HepG2 (cell line): ENCODE measurements around the gene RASGRP4. TPM values are rescaled to one million over a fixed set of nuclear protein-coding genes. Genes with fewer than 3 reads are reported as not detected.
A peak's percentile ranks its signal among the peaks of the same experiment; 100 is the strongest.

Experiments used
- ATAC-seq: fragments of 200-7000 bp; cut with Tn5 transposase; 3 replicates; pipeline ENCODE4 v1.9.1; 2020; ENCODE audit warnings: mild to moderate bottlenecking, moderate library complexity
- BruUV-seq: library from RNA; stranded (reverse); fragments of 400-500 nt; replicated peaks from 2 replicates; lab custom pipeline; 2021; lab: Mats Ljungman, UMichigan
- CTCF ChIA-PET: fragments of 300-600 bp; formaldehyde crosslinking; extraction: SDS; loops from one replicate; lab custom pipeline; 2021; ENCODE audit warnings: low total read pairs, inconsistent platforms, low intra/inter-chr PET ratio; lab: Yijun Ruan, JAX
- POLR2A ChIA-PET: fragments of 350-600 bp; sonication (Branson Sonifier 250); formaldehyde crosslinking; loops from one replicate; lab custom pipeline; 2020; ENCODE audit warnings: antibody characterized with exemption, inconsistent platforms; lab: Yijun Ruan, JAX
- DNase-seq: peaks from one replicate; pipeline ENCODE4 v3.0.0-alpha.2; 2015; ENCODE audit warnings: low spot score
- FAIRE-seq: peaks from 3 replicates; lab custom pipeline; 2011; peaks lifted over from hg19 to GRCh38; lab: Jason Lieb, UNC
- H2AFZ ChIP-seq: one replicate; pipeline ENCODE4 v1.6.1; 2011; ENCODE audit warnings: low read length, inconsistent platforms
- H3K27ac ChIP-seq: fragments of 300-600 bp; 3 replicates; pipeline ENCODE4 v1.8.0; 2011; ENCODE audit warnings: mixed run types, mild to moderate bottlenecking, mixed read lengths, low read length, inconsistent platforms; ENCODE audit not compliant: insufficient read depth; ENCODE audit errors: extremely low read length
- H3K27me3 ChIP-seq, 2 experiments: fragments of 200-600 bp in 1 of 2; 2 replicates in 1 of 2; 3 replicates in 1 of 2; pipeline versions ENCODE4 v1.6.0 to v1.8.0; 2011; ENCODE audit warnings: low read length in 2 of 2, mild to moderate bottlenecking in 2 of 2, moderate library complexity in 2 of 2, inconsistent platforms in 1 of 2; ENCODE audit not compliant: insufficient read depth in 2 of 2, control insufficient read depth in 1 of 2
- H3K36me3 ChIP-seq, 2 experiments: fragments of 200-600 bp in 1 of 2; replicated peaks in 1 of 2; 2 replicates in 1 of 2; 3 replicates in 1 of 2; pipeline versions ENCODE4 v1.5.1 to v1.8.0; 2011; ENCODE audit warnings: low read length in 2 of 2, inconsistent platforms in 1 of 2; ENCODE audit not compliant: insufficient read depth in 2 of 2, control insufficient read depth in 1 of 2
- H3K4me1 ChIP-seq: 2 replicates; pipeline ENCODE4 v1.5.1; 2012; ENCODE audit warnings: low read length, inconsistent platforms; ENCODE audit not compliant: insufficient read depth
- H3K4me2 ChIP-seq: 2 replicates; pipeline ENCODE4 v1.6.0; 2011; ENCODE audit warnings: low read depth, low read length, inconsistent platforms
- H3K4me3 ChIP-seq, 3 experiments: fragments of 200-600 bp in 1 of 3; sonication (generic), shearing (Covaris generic) in 1 of 3; replicated peaks in 1 of 3; 2 replicates each; pipeline ENCODE4 v1.5.1; 2011 to 2016; ENCODE audit warnings: low read length in 3 of 3, inconsistent platforms in 2 of 3, low read depth in 2 of 3, mild to moderate bottlenecking in 2 of 3, control low read depth in 1 of 3, mixed read lengths in 1 of 3; ENCODE audit not compliant: insufficient read depth in 1 of 3
- H3K79me2 ChIP-seq: one replicate; pipeline ENCODE4 v1.6.1; 2011; ENCODE audit warnings: low read length, inconsistent platforms; ENCODE audit not compliant: insufficient read depth
- H3K9ac ChIP-seq: 2 replicates; pipeline ENCODE4 v1.6.0; 2011; ENCODE audit warnings: mild to moderate bottlenecking, low read depth, low read length, inconsistent platforms; ENCODE audit not compliant: insufficient read depth
- H3K9me3 ChIP-seq: 2 replicates; pipeline ENCODE4 v1.5.1; 2012; ENCODE audit warnings: mild to moderate bottlenecking, low read length
- H4K20me1 ChIP-seq: 2 replicates; pipeline ENCODE4 v1.6.0; 2011; ENCODE audit warnings: inconsistent platforms, mild to moderate bottlenecking, low read length, moderate library complexity; ENCODE audit not compliant: insufficient read depth
- AGO2 ChIP-seq: fragments of 200-400 bp; formaldehyde crosslinking; optimal IDR thresholded peaks from 2 replicates; pipeline ENCODE3; 2017; ENCODE audit warnings: mild to moderate bottlenecking, low read depth, low read length, moderate library complexity
- HNRNPK ChIP-seq: fragments of 200-400 bp; formaldehyde crosslinking; IDR thresholded peaks from 2 replicates; pipeline ENCODE4 v1.6.1; 2018; ENCODE audit warnings: low read length, low read depth, moderate library complexity, mild to moderate bottlenecking; ENCODE audit not compliant: poor library complexity, severe bottlenecking
- MXD1 ChIP-seq: sonication (generic); formaldehyde crosslinking; IDR thresholded peaks from 2 replicates; pipeline ENCODE4 v1.4.0; 2020; ENCODE audit warnings: mild to moderate bottlenecking, missing genetic modification reagents
- NFKBIZ ChIP-seq: IDR thresholded peaks from 2 replicates; pipeline ENCODE4 v1.6.1; 2018; ENCODE audit warnings: missing genetic modification reagents, missing compliant biosample characterization
- SMARCC2 ChIP-seq: fragments of 450-650 bp; IDR thresholded peaks from 2 replicates; pipeline ENCODE4 v1.6.1; 2017; ENCODE audit warnings: antibody characterized with exemption, mild to moderate bottlenecking
- SNAI1 ChIP-seq: sonication (generic); formaldehyde crosslinking; IDR thresholded peaks from 2 replicates; pipeline ENCODE4 v1.5.0; 2020; ENCODE audit warnings: mild to moderate bottlenecking, missing genetic modification reagents, borderline replicate concordance
- TAF15 ChIP-seq: fragments of 200-400 bp; formaldehyde crosslinking; IDR thresholded peaks from one replicate; pipeline ENCODE4 v1.6.1; 2018; ENCODE audit warnings: mild to moderate bottlenecking, low read depth, low read length; ENCODE audit not compliant: poor library complexity, severe bottlenecking
- TIGD3 ChIP-seq: sonication (generic); formaldehyde crosslinking; IDR thresholded peaks from 2 replicates; pipeline ENCODE4 v1.5.1; 2020; ENCODE audit warnings: mild to moderate bottlenecking, missing genetic modification reagents, borderline replicate concordance
- WIZ ChIP-seq: sonication (generic); formaldehyde crosslinking; IDR thresholded peaks from 2 replicates; pipeline ENCODE4 v1.5.1; 2020; ENCODE audit warnings: mild to moderate bottlenecking, missing genetic modification reagents
- ZEB1 ChIP-seq: IDR thresholded peaks from 2 replicates; pipeline ENCODE4 v1.6.1; 2012; ENCODE audit warnings: mild to moderate bottlenecking, low read depth, inconsistent platforms; ENCODE audit not compliant: insufficient replicate concordance
- ZFP36 ChIP-seq: fragments of 150-350 bp; IDR thresholded peaks from 2 replicates; pipeline ENCODE4 v1.6.1; 2018; ENCODE audit warnings: borderline replicate concordance, low read length, low read depth; ENCODE audit not compliant: partially characterized antibody
- ZNF282 ChIP-seq: fragments of 450-650 bp; IDR thresholded peaks from 2 replicates; pipeline ENCODE4 v1.6.1; 2018; ENCODE audit not compliant: partially characterized antibody
- ZNF367 ChIP-seq: sonication (generic); formaldehyde crosslinking; IDR thresholded peaks from 2 replicates; pipeline ENCODE4 v1.4.0; 2020; ENCODE audit warnings: missing genetic modification reagents, borderline replicate concordance
- ZNF609 ChIP-seq: sonication (generic); formaldehyde crosslinking; IDR thresholded peaks from 2 replicates; pipeline ENCODE4 v1.4.0; 2020; ENCODE audit warnings: mild to moderate bottlenecking, missing genetic modification reagents, borderline replicate concordance
- ZNF713 ChIP-seq: sonication (generic); formaldehyde crosslinking; IDR thresholded peaks from 2 replicates; pipeline ENCODE4 v1.4.0; 2020; ENCODE audit warnings: mild to moderate bottlenecking, missing genetic modification reagents
- ZNF772 ChIP-seq: sonication (generic); formaldehyde crosslinking; IDR thresholded peaks from 2 replicates; pipeline ENCODE4 v1.5.0; 2020; ENCODE audit warnings: mild to moderate bottlenecking, missing genetic modification reagents
- ZNF780A ChIP-seq: sonication (generic); formaldehyde crosslinking; IDR thresholded peaks from 2 replicates; pipeline ENCODE4 v1.8.0; 2022; ENCODE audit warnings: mild to moderate bottlenecking, missing genetic modification reagents, moderate library complexity
- ZNF83 ChIP-seq: sonication (generic); formaldehyde crosslinking; IDR thresholded peaks from 2 replicates; pipeline ENCODE4 v1.4.0; 2020; ENCODE audit warnings: missing genetic modification reagents, mild to moderate bottlenecking, borderline replicate concordance
- WGBS: methylation state at CpG from one replicate; pipeline ENCODE4 v1.1.6; 2017; ENCODE audit warnings: low lambda C conversion rate; 5-methylcytosine and 5-hydroxymethylcytosine counted together
- in situ Hi-C: cut with HindIII; loops from 2 replicates; pipeline ENCODE4 v1.10.0; 2017; ENCODE audit warnings: low pct_unique_long_range_greater_than_20kb; ENCODE audit not compliant: extremely low pct_ligation_motif_present
- intact Hi-C: fragments of 100-400 bp; cut with micrococcal nuclease; formaldehyde crosslinking; loops from one replicate; pipeline ENCODE4 v1.10.0; 2022; ENCODE audit not compliant: unreplicated experiment
- polyA plus RNA-seq, 8 experiments: library from polyadenylated mRNA; depleted of rRNA in 3 of 8; stranded (reverse) in 7 of 8; unstranded in 1 of 8; fragments of >200 nt; fragmentation: Illumina TruSeq in 4 of 8; extraction: Trizol in 4 of 8; gene quantifications; 2 replicates each; pipeline versions ENCODE4 v1.2.1 to v1.2.3, GENCODE V29; 2011 to 2016; ENCODE audit warnings: low read depth in 4 of 8, missing spikeins in 1 of 8, mixed read lengths in 1 of 8; ENCODE audit not compliant: insufficient read depth in 1 of 8
- total RNA-seq, 5 experiments: library from RNA; depleted of rRNA; stranded (reverse); fragments of >200 nt; fragmentation: Illumina TruSeq; extraction: Trizol; gene quantifications; 2 replicates each; pipeline ENCODE4 v1.2.3, GENCODE V29; 2016; ENCODE audit warnings: low read depth in 1 of 5

RASGRP4 gene
- total and polyA plus RNA-seq, 2 of the 13 experiments (the other 11 are each of a cell fraction or from before 2014, with no cell fraction given), result not detected

- Histone ChIP-seq H3K9ac (no peak overlapping the region), H2AFZ (no peak overlapping the region), H3K4me3 (no peak overlapping the region), H3K27me3 (peaks cover 2 to 17% of the 10 kb centered on the region in 2 experiments; a peak in 3 of 5 replicates), H3K27ac (no peak overlapping the region), H3K79me2 (no peaks in the 10 kb centered on the region), H3K4me2 (no peak overlapping the region), H4K20me1 (peaks cover 4% of the 10 kb centered on the region; the same call in 1 of the 2 replicates), H3K36me3 (peaks cover 18 to 33% of the 10 kb centered on the region in 2 experiments), H3K9me3 (no peaks in the 10 kb centered on the region), H3K4me1 (peaks cover 22% of the 10 kb centered on the region)
- ChIA-PET POLR2A (interaction anchor here (1.4 to 2.5 kb wide), 2 partner anchors 11 to 25 kb away, joined by 3 to 15 read pairs; partner anchors contain the start of gene PSMD8), CTCF (no interaction called here)
- ATAC-seq, result peak; percentile 2; the same call in 2 of the 3 replicates
- in situ Hi-C loops, result no loop called here
- WGBS, result 95% methylated on average over 15 of the region's 40 CpGs
- FAIRE-seq, result no peak
- DNase-seq, result no peak
- intact Hi-C loops, result no loop called here
- BruUV-seq, result no TSS peak
- TF ChIP-seq NFKBIZ (CRISPR knock-in tag) (no peak), ZNF772 (CRISPR knock-in tag) (no peak), MXD1 (CRISPR knock-in tag) (no peak), ZNF83 (CRISPR knock-in tag) (no peak), ZEB1 (no peak), TIGD3 (CRISPR knock-in tag) (no peak), ZFP36 (no peak), ZNF780A (CRISPR knock-in tag) (no peak), TAF15 (peak; percentile 19), ZNF609 (CRISPR knock-in tag) (no peak), HNRNPK (no peak), WIZ (CRISPR knock-in tag) (no peak), AGO2 (peak; percentile 85), ZNF282 (no peak), ZNF367 (no peak), SMARCC2 (no peak), SNAI1 (CRISPR knock-in tag) (no peak), ZNF713 (CRISPR knock-in tag) (no peak)
Measured at GRCh38 chr19:38385057-38385803, 40.8 kb downstream of the RASGRP4 start.
